ENCODE results near the gene RAB44.
A peak's percentile ranks its signal among the peaks of the same experiment; 100 is the strongest.

Gene RAB44

DNA sequence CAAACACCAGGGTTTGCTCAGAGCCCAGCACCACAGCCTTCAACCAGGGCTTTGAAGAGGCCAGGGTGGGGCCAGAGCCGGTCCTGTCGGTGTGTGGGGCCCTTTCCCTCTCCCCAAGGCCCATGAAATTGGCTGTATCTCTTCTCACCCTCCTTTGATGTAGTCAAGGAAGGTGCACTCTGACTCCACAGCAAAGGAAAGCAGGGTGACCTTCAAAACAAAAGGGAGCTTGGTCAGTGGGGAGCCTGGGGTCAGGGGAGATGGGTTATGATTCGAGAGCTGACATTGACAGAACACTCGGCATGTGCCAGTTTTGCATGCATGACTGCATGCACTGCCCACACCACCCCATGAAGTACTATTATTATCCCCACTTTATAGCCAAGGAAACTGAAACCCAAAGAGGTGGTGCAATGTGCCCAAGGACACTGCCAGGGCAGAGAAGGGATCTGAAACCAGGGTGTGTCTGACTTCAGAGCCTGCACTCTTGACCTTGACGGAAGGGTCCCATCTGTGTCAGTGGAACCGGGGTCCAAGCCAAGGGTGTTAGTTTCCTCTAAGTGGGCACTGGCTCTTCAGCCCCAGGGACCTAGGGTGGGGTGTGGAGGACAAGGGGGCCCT is 55.4 kb downstream of the RAB44 start:
- no peak for DNase-seq (ENCODE audit: low spot score)
- TF ChIP-seq, protein P1, sequence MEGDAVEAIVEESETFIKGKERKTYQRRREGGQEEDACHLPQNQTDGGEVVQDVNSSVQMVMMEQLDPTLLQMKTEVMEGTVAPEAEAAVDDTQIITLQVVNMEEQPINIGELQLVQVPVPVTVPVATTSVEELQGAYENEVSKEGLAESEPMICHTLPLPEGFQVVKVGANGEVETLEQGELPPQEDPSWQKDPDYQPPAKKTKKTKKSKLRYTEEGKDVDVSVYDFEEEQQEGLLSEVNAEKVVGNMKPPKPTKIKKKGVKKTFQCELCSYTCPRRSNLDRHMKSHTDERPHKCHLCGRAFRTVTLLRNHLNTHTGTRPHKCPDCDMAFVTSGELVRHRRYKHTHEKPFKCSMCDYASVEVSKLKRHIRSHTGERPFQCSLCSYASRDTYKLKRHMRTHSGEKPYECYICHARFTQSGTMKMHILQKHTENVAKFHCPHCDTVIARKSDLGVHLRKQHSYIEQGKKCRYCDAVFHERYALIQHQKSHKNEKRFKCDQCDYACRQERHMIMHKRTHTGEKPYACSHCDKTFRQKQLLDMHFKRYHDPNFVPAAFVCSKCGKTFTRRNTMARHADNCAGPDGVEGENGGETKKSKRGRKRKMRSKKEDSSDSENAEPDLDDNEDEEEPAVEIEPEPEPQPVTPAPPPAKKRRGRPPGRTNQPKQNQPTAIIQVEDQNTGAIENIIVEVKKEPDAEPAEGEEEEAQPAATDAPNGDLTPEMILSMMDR (IDR thresholded peaks at IDR 0.05; ENCODE audit: extremely low read depth, missing control alignments), result no peak

DNA sequence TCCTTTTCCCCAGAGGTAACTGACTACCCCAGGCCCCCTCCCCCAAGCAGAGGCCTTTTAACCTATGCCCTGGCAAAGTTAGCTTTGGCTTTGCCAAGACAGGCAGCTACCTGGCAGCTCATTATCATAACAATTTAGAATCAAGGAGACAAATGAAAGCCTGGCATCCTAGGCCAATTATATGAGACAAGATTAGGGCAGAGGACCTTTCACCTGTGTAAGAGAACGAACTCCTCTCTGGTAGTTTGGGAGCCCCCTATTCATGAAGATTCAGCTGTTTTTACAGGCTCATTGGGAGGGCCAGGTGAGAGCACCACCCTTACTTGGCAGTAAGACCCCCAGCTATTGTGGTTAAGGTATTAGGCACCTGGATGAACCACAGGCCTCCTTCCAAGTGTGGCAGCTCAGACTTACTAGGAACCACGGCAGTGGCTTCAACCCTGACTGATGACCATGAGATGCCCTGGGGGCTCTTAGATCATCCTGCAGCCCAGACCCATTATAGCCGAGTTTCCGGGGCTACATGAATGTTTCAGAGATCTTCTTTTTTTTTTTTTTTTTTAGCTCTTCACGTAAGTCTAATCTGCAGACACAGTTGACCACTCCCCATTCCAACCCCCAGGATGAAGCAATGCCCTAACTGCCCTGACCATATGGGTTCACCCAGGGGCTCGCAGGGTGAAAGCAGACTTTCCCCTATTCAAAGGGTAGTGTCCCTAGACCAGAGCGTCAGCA is 56.2 kb downstream of the RAB44 start:
- DNase-seq (ENCODE audit: low spot score), result no peak

DNA sequence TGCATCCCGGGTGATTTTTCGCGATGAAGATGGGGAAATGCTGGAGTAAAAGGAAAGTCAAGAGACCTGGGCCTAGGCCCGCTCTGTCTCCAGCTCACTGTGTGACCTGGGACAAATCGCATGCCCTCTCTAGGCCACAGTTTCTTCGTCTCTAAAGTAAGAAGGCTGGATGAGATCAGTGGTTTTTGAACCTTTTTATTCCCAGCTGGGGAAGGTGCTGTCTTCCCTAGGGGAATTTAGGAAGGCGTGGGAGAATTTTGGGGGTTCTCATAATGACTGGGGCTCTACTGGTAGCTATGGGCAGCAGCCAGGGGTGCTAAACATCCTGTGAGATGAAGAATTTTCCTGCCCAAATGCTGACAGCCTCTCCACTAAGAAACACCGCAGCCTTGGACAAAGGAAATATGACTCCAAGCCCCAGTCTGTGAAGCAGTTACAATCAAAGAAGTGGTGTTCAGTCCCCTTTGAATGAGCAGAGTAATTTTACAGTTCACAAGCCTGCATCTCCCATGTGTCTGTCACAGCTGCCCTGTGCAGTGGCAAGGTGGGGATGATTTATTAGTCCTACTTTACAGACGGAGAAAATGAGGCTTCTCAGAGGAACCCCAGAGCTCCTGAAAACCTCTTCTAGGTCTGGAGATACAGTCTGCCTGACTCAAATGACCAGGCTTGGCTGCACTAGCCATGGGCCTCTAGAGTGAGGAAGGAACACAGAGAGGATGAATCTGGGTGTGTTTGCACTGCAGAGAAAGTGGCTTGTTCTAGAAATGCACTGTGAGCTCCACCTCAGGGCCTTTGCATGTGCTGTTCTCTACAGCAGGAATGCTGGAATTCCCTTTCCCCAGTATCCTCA is 57.2 kb downstream of the RAB44 start:
- TF ChIP-seq, protein P1 (IDR thresholded peaks at IDR 0.05; ENCODE audit: extremely low read depth, missing control alignments), result no peak
- DNase-seq (ENCODE audit: low spot score), result no peak

More for the DNA sequence above, 56.2 kb downstream of the RAB44 start:
- TF ChIP-seq, protein P1 (IDR thresholded peaks at IDR 0.05; ENCODE audit: extremely low read depth, missing control alignments), result no peak

DNA sequence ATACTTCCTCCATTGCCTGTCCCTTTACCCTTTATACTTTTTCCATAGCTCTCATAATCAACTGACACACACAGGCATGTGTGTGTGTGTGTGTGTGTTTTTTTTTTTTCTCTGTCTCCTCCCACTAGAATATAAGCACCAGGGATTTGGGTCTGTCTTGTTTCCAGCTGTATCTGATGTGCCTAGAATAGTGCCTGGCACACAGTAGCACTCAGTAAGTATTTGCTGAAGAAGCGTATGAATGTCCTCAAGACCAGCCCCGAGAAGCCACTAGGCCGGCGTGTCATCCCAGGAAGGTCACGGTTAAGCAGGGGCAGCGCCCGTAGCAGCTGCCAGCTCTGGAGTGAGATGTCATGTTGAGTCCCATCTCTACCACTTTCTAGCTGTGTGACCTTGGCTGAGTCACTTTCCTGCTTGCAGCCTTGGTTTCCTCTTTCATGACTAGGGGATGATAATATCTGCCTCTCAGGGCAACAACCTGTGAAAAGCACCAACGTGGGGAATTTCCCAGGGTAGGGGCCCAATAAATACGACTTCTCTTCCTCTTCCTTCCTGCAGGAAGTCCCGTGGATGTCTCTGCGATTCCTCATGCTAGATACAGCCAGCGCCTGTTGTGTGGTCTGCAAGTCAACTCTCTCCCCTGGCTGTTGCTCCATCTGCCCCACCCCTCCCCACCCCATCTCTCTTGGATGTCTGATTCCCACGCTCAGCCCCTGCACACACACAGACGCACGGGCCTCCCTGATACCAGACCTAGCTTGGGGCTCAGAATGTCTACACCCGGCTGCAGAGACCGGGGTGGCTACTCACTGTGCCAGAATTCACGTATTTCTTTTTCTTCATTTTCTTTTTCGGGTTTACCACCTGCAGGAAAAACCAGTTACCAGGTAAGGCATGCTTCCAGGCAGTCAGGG is 58.1 kb downstream of the RAB44 start:
- DNase-seq (ENCODE audit: low spot score), result peak; percentile 72
- TF ChIP-seq, protein P1 (IDR thresholded peaks at IDR 0.05; ENCODE audit: extremely low read depth, missing control alignments), result no peak

DNA sequence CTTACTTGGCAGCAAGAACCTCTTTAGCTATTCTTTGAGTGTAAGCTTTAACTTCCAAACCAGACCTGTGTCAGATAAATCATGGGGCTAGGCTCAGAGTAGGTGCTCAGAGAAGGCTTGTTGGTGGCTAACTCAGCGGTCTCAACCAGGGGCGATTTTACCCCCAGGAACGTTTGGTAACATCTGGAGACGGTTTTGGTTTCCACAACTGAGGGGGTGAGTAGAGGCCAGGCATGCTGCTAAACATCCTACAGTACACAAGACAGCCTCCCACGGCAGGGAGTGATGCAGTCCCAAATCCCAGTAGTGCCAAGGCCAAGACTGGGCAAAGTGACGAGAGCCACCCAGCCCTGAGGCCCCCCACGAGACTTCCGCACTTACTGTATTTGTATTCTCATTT is 59.2 kb downstream of the RAB44 start:
- TF ChIP-seq, protein P1 (IDR thresholded peaks at IDR 0.05; ENCODE audit: extremely low read depth, missing control alignments), result no peak
- no peak for DNase-seq (ENCODE audit: low spot score)

DNA sequence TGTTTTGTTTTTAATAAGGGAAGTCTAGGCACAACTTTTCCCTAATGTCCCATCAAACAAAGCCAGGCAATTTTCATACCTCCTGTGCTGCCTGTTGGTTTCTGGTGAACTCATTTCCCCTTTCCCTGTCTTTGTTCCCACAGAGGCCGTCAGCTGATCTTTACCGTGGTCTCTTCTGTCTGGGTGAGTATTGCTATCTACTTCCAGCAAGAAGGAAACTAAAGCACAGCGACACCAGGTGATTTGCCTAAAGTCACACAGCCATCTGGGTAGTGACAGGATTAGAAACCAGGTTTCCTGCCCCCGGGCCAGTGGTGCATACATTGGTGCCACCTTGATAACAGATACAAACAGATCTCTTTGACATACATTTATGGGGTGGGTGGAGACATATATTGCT is 59.6 kb downstream of the RAB44 start:
- TF ChIP-seq, protein P1 (IDR thresholded peaks at IDR 0.05; ENCODE audit: extremely low read depth, missing control alignments), result no peak
- no peak for DNase-seq (ENCODE audit: low spot score)
